HG02973 (cell line): ENCODE data around the gene PSAT1.
"Not testable (repeated sequence)": the region's sequence is repeated elsewhere in the genome, so short reads cannot be mapped to it uniquely, and the experiment has no call there.

Experiments used
- ATAC-seq: cut with Tn5 transposase; IDR thresholded peaks from one replicate; pipeline ENCODE4 v1.9.1; 2021; ENCODE audit warnings: moderate library complexity; ENCODE audit not compliant: unreplicated experiment

The PSAT1 gene

GRCh38 chr9:78296893-78297671 is at the start of gene PSAT1:
Gene PSAT1 (plus strand): TSS chr9:78297125. CDS start chr9:78297211, 86 bp downstream.
- peak; percentile 98 for ATAC-seq

- no peak for ATAC-seq
These were observed 48.3 kb upstream of the PSAT1 start for GRCh38 chr9:78248635-78249034.

- no peak for ATAC-seq
These were observed 47.4 kb upstream of the PSAT1 start for GRCh38 chr9:78249542-78249941.

- no peak for ATAC-seq
These were observed 44.3 kb upstream of the PSAT1 start for GRCh38 chr9:78252616-78253015.

GRCh38 chr9:78253285-78253684 is 43.6 kb upstream of the PSAT1 start:
- no peak for ATAC-seq

GRCh38 chr9:78261403-78262001 is 35.4 kb upstream of the PSAT1 start:
- peak; percentile 54 for ATAC-seq

- ATAC-seq: no peak
These were observed 34.3 kb upstream of the PSAT1 start for GRCh38 chr9:78262655-78263054.

- ATAC-seq: no peak
These were observed 29.0 kb upstream of the PSAT1 start for GRCh38 chr9:78267889-78268288.

- no peak for ATAC-seq
These were observed 27.1 kb upstream of the PSAT1 start for GRCh38 chr9:78269784-78270183.

GRCh38 chr9:78272307-78272706 is 24.6 kb upstream of the PSAT1 start:
- no peak for ATAC-seq

- no peak for ATAC-seq
These were observed 23.2 kb upstream of the PSAT1 start for GRCh38 chr9:78273761-78274160.

- no peak for ATAC-seq
These were observed 18.6 kb upstream of the PSAT1 start for GRCh38 chr9:78278177-78278777.

GRCh38 chr9:78278801-78279200 is 18.1 kb upstream of the PSAT1 start:
- ATAC-seq: no peak

- ATAC-seq: no peak
These were observed 15.8 kb upstream of the PSAT1 start for GRCh38 chr9:78280982-78281668.

GRCh38 chr9:78284181-78284580 is 12.7 kb upstream of the PSAT1 start:
- not testable (repeated sequence) for ATAC-seq

- no peak for ATAC-seq
These were observed 10.8 kb upstream of the PSAT1 start for GRCh38 chr9:78286125-78286524.

- no peak for ATAC-seq
These were observed 10.0 kb upstream of the PSAT1 start for GRCh38 chr9:78286946-78287388.

- ATAC-seq: no peak
These were observed 8.6 kb upstream of the PSAT1 start for GRCh38 chr9:78288214-78288892.

- ATAC-seq: no peak
These were observed 7.5 kb upstream of the PSAT1 start for GRCh38 chr9:78289474-78289873.

GRCh38 chr9:78291240-78291925 is 5.5 kb upstream of the PSAT1 start:
- ATAC-seq: no peak
